HG03064 (cell line): ENCODE measurements around the gene TMEM33.

ENCODE experiments used
- ATAC-seq: cut with Tn5 transposase; IDR thresholded peaks from one replicate; pipeline ENCODE4 v1.9.1; 2021; ENCODE audit warnings: low read depth; ENCODE audit not compliant: unreplicated experiment

TMEM33 gene

GRCh38 chr4:41939016-41939626, 3.9 kb downstream of the TMEM33 start:
- ATAC-seq, result no peak

DNA sequence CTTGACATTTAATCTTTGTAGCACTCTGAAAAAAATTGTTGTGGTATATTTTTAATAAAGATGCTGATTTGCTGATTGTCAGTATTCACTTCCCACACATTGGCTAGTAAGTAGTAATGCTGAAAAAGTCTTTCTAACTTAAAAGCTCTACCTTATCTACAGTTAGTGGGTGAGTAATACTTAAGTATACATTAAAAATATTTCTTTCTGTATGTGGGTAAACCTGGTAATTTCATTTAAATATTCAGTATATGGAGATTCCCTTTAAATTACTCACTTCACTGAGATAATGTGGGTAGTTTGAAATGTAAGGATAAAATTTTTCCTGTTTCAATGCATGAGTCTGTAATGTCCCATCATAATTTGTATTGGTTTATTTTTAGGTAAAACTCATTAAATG, 5.6 kb downstream of the TMEM33 start:
- no peak for ATAC-seq

DNA sequence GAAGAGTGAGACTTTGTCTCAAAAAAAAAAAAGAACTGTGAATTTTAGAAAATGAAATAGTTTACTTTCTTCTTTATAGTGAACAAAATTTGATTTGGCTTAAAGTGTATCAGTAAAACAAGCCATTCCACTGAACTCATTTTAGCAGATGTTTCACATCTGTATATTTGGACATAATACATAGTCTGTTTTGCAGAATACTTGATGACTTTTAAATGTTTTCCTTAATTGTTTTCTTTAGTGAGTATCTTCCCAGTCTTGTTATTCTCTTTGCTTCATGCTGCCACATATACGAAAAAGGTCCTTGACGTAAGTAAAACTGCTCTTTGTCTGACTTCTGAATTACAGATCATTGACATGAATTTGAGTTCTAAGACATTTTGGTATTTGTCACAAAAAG, 8.3 kb downstream of the TMEM33 start:
- ATAC-seq, result no peak

DNA sequence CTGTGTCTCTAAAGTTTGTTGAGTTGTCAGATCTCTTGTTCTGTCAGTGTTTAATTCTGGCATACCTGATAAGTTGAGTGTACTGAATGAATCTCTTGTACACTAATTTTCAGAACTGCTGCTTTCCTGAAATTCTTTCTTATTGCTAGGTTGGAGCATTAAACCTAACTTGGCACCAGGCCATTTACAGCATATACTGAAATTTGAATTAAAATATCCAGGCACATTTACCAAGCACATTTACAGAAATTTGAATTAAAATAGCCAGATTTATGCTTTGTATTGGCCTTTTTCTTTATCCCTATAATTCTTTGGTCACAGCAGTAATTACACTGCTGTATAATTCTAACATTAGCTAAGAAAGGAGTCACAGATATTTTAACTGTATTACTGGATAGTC, 8.9 kb downstream of the TMEM33 start:
- ATAC-seq, result no peak

DNA sequence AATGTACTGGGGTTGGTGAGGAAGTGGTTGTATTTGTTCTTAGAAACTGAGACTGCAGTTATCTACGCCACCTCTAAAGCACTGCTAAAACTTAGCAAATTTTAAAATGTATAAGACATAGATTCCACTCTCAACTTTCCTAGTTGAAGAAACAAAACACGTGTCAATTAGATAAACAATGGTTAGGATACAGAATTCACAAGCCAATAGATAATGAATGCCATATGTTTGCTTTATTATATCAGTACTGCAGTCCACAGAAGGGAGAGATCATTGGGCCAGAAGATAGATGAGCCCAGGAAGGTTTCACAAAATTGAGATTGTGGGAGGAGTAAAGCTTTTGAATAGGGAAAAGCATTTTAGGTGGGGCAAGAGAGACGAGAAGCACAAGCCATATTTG, 14.3 kb downstream of the TMEM33 start:
- ATAC-seq, result no peak

DNA sequence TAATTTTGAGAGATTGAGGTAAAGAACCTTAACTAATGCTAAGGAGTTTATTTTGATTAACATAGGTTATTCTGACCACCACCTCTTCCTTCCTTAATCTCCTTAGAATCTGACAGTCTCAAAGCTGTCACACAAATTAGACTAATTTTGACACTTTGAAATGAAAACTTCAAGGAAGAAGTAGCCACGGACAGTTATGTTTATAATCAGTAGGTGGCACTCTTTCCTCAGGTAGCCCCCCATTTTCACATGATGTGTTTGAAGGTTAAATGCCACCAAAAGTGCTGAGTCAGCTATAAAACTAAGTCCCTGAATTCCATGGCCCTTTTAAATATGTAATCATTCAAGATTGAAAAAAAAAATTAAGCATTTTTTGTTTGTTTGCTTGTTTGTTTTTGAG, 22.4 kb downstream of the TMEM33 start:
- no peak for ATAC-seq

DNA sequence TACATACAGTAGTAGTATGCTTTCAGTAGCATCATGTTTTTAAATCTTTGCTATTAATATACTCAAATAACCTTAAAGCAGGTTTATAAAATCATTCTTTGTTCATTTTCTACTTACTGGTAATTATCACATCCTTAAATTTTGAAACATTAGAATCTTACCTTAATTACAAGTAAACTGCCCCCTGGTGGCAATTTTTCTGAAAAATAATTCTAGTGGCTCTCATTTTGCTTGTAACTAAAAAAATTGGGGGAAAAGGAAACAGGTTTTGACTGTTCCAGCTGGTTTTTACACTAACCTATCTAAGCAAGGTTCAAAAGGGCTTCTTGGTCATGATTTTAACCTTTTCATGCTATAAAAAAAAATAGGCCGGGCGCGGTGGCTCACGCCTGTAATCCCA, 27.9 kb downstream of the TMEM33 start:
- no peak for ATAC-seq

GRCh38 chr4:41964401-41964800, 29.2 kb downstream of the TMEM33 start:
- no peak for ATAC-seq

DNA sequence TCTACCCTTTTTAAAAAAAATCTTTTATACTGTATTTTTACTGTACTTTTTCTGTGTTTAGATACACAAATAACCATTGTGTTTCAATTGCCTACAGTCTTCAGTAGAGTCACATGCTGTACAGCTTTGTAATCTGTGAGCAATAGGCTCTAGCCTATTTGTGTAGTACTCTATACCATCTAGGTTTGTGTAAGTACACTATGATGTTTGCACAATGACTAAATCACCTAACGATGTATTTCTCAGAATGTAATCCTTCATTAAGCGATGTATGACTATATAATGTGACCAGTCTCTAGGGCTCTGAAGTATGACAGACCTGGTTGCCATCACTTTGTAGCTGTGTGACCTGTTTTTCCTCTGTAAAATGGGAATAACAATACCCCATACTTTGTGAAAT, 32.2 kb downstream of the TMEM33 start:
- ATAC-seq, result no peak

GRCh38 chr4:41969671-41970070, 34.4 kb downstream of the TMEM33 start:
- no peak for ATAC-seq

DNA sequence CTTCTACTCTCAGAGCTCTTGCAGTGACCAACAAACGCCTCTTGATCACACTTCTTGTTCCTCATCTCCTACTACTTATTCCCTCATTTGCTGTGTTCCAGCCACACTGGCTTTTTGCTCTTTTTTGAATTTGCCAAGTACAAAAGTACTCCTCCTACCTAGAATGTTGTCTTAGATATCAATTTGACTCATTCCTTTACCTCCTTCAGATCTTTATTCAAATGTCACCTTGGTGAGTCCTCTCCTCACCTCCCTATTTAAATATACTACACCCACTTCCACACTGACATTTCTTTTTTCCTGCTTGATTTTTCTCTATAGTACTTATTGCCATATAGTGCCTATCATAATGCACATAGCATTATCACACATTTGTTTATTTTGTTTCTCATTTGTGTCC, 40.1 kb downstream of the TMEM33 start:
- ATAC-seq, result no peak

- no peak for ATAC-seq
These were observed 41.7 kb downstream of the TMEM33 start for GRCh38 chr4:41976775-41977516.

DNA sequence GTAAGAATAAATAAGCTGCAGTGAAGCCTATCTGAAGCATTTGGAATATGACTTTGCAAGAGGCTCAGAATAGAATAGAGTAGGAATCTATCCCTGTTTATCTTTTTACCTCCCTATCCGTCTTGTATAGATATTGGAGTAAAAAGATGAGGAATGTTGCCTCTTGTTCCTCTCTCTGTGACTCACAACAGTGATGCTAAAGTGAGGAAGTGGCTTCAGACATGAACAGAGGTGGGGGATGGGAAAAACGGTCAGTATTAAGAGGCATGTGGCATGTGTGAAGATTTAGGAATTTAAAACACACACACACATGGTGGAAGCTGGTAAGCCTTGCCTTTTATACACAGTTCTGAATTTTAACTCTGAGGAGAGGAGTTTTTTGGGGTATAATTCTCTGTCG, 42.5 kb downstream of the TMEM33 start:
- ATAC-seq, result no peak

DNA sequence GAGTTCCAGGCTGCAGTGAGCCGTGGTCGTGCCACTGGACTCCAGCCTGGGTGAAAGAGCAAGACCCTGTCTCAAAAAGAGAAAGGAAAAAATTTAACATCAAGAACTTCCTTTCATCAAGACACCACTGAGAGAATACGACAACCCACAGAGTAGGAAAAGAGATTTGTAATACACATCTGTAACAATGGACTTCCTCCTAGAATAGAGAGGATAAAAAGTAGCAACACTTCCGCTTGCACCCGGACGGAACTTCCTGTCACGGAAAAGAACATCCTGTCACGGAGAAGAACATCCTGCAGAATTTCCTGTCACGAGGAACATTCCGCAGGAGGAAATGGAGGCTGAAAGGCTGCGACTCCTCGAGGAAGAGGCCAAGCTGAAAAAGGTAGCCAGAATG, 46.2 kb downstream of the TMEM33 start, which contains the start of gene DCAF4L1:
Gene DCAF4L1, plus strand, starts transcription at position 301 of the 400 bp plus-strand sequence. Its CDS starts 37 bp downstream, at position 338.
- no peak for ATAC-seq

- no peak for ATAC-seq
These were observed 47.5 kb downstream of the TMEM33 start for GRCh38 chr4:41982716-41983115.

- no peak for ATAC-seq
These were observed 49.9 kb downstream of the TMEM33 start for GRCh38 chr4:41985151-41985550.

DNA sequence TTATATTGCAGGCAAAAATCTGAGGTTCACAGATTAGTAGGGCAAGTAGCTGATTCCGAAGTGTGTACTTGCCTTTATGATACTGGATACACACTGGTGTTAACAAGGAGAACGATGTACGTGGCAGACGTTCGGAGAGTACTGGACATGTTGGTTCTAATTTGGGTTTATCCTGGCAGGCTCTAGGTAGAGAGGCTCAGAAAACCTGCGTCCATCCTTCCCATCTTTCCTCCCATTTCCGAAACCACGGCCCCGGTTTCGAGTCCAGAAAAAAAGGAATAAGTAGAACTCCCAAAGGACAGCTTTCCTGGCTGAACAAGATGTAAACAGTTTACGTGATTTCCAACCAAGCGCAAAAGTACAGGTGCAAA, 54.8 kb downstream of the TMEM33 start:
- peak; percentile 8 for ATAC-seq

DNA sequence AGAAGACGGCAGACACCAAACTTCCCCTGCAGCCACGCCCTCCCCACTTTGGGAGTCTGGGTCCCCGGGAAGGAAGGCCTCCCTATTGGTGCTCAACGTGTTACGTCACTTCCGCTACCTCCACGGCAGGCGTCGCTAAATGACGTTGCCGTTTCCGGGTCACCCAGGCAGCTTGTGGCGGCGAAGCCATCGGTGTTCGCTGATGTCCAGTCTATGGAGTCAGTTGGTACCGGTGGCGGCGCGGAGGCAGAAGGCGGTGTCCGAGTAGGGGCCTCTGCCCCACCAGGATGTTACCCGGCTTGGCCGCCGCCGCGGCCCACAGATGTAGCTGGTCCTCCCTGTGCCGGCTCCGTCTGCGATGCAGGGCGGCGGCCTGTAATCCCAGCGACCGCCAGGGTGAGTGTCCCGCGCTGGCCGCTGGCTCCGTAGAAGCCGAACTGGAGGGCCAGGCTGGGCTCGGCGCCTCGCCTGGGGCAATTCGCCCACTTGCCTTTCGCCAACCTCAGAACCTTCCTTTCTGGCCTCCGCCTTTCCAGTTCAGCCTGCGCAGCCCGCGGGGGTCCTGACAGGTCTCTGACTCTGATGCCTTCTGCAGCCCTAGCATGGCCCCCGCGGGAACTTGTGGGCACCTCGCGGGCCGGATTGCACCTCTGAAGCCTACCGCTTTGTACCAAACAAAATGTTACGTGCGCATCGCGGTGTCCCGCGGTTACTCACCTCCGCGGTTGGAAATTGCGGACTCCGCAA, 55.3 kb downstream of the TMEM33 start, which contains the start of gene SLC30A9:
Gene SLC30A9, plus strand, starts transcription at position 166 of the 747 bp plus-strand sequence. Its CDS starts 122 bp downstream, at position 288.
- peak; percentile 99 for ATAC-seq

GRCh38 chr4:41991916-41992767, 56.9 kb downstream of the TMEM33 start:
- ATAC-seq, result no peak

DNA sequence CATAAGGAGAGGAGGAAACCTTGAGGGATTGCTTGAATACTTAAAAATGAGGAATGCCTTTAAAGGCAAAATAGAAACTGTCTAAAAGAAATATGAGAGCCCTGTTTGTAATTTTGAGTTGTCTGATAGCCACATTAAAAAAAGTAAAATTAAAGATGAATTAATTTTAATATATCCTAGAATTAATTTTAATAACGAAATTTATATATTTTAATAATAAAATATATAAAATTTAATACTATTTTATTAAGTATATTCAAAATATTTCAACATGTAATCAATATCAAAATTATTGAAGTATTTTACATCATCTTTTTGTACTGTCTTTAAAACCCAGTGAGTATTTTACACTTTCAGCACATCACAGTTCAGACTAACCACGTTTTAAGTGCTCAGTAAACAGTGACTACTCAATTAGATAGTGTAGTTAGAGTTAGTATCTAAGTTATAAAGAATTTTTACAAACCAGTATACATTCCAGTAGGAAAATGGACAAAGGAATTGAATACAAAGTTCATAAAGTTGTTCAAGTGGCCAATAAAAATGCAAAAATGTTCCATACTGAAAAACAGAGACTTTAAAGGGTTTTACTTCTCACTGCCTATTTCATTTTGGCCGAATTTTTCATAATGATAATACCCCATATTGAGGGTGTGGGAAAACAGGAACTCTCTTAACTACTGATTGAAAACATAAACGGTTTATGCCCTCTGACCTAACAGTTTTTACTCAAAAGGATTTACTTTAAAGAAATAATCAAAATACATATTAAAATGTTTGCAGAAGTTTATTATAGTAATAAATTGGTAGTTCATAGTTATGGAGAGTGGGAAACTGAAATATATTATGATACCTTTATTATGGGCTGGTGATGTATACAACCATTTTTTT, 58.0 kb downstream of the TMEM33 start:
- no peak for ATAC-seq
